CD4-positive, alpha-beta T cell (primary cell): ENCODE results near the gene RAB8B. TPM values are rescaled to one million over a fixed set of nuclear protein-coding genes. Genes with fewer than 3 reads are reported as not detected.

ENCODE experiments used
- ATAC-seq: fragments of 200-7000 bp; cut with Tn5 transposase; one replicate; pipeline ENCODE4 v1.10.0; 2022; ENCODE audit warnings: mild to moderate bottlenecking; ENCODE audit not compliant: poor library complexity
- CTCF ChIA-PET: fragments of 350-600 bp; sonication (Branson Sonifier 250); formaldehyde crosslinking; loops from one replicate; lab custom pipeline; 2021; ENCODE audit warnings: antibody characterized with exemption, inconsistent platforms; lab: Charles Lee
- POLR2A ChIA-PET: fragments of 350-600 bp; sonication (Branson Sonifier 250); formaldehyde crosslinking; loops from one replicate; lab custom pipeline; 2021; ENCODE audit warnings: antibody characterized with exemption, inconsistent platforms; lab: Charles Lee
- DNase-seq, 14 experiments: peaks; one replicate each; pipeline ENCODE4 v3.0.0-alpha.2; 2013 to 2020; ENCODE audit warnings: mixed read lengths in 2 of 14
- H3K27ac ChIP-seq, 2 donors: one replicate each; pipeline versions ENCODE4 v1.5.1 to v1.7.0; 2013; ENCODE audit warnings: low read length in 2 of 2, low read depth in 1 of 2, mild to moderate bottlenecking in 1 of 2
- H3K27me3 ChIP-seq, 2 experiments: 1 replicate in 1 of 2; 2 replicates in 1 of 2; pipeline versions ENCODE4 v1.6.1 to v1.7.0; 2013; ENCODE audit warnings: low read length in 2 of 2, control low read depth in 1 of 2, mild to moderate bottlenecking in 1 of 2, moderate library complexity in 1 of 2; ENCODE audit not compliant: insufficient read depth in 2 of 2, control insufficient read depth in 1 of 2
- H3K36me3 ChIP-seq: one replicate; pipeline ENCODE4 v1.6.1; 2013; ENCODE audit warnings: low read length, control low read depth; ENCODE audit not compliant: insufficient read depth
- H3K4me1 ChIP-seq: one replicate; pipeline ENCODE4 v1.6.1; 2013; ENCODE audit warnings: low read length, control low read depth; ENCODE audit not compliant: insufficient read depth
- H3K4me3 ChIP-seq: one replicate; pipeline ENCODE4 v1.5.1; 2013; ENCODE audit warnings: mild to moderate bottlenecking, low read length, moderate library complexity
- H3K9me3 ChIP-seq, 2 experiments: 1 replicate in 1 of 2; 2 replicates in 1 of 2; pipeline versions ENCODE4 v1.6.1 to v1.7.0; 2013; ENCODE audit warnings: low read length in 2 of 2, mild to moderate bottlenecking in 2 of 2, control low read depth in 1 of 2, moderate library complexity in 1 of 2; ENCODE audit not compliant: control insufficient read depth in 1 of 2, insufficient read depth in 1 of 2
- H3K27ac Mint-ChIP-seq: one replicate; pipeline ENCODE4 v1.8.0; 2020; ENCODE audit warnings: mixed read lengths
- H3K27me3 Mint-ChIP-seq: one replicate; pipeline ENCODE4 v1.8.0; 2021; ENCODE audit warnings: mixed read lengths
- H3K36me3 Mint-ChIP-seq: one replicate; pipeline ENCODE4 v1.8.0; 2021; ENCODE audit warnings: low read depth, mixed read lengths
- H3K4me1 Mint-ChIP-seq: one replicate; pipeline ENCODE4 v1.8.0; 2021; ENCODE audit warnings: low read depth, mixed read lengths
- H3K4me3 Mint-ChIP-seq: one replicate; pipeline ENCODE4 v1.8.0; 2020; ENCODE audit warnings: mild to moderate bottlenecking, mixed read lengths
- H3K9me3 Mint-ChIP-seq: one replicate; pipeline ENCODE4 v1.8.0; 2020; ENCODE audit warnings: mixed read lengths
- CTCF ChIP-seq: fragments of 200-600 bp; IDR thresholded peaks from one replicate; pipeline ENCODE4 v1.8.0; 2022; ENCODE audit warnings: antibody characterized with exemption, mild to moderate bottlenecking
- intact Hi-C, 2 experiments: fragments of 100-400 bp; cut with DNase I in 1 of 2; cut with micrococcal nuclease in 1 of 2; formaldehyde crosslinking; loops; one replicate each; pipeline versions ENCODE4 v1.15.1 to v1.9.0; 2023 to 2025; cut with DNase I, micrococcal nuclease
- total RNA-seq, 174 experiments: library from RNA in 2 of 174; stranded (reverse) in 2 of 174; gene quantifications; one replicate each; pipeline ENCODE4 v1.2.3 and lab custom pipeline; 2021 to 2026

The RAB8B gene
- total RNA-seq, 2 experiments from 2014 or later: 74.5 to 75.2 TPM

DNA sequence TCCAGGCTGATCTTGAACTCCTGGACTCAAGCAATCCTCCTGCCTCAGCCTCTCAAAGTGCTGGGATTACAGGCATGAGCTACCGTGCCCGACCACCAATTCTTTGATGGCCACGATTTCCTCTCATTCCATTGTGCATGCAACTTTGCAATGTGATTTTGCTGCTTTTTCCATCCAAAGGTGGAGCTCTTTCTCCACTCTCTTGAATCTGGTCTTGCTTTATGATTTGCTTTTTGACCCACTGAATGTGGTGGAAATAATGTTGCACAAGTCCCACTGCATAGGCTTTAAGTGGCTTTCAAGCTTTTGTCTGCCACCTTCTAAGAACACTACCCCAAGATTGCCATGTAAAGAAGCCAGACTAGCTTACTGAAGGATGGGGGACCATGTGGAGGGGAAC lies 42.7 kb upstream of the RAB8B start:
- Mint-ChIP-seq H3K4me3 (no peak overlapping the region), H3K27ac (no peak overlapping the region), H3K9me3 (no peaks in the 10 kb centered on the region), H3K4me1 (peaks cover 12% of the 10 kb centered on the region), H3K36me3 (peaks cover 33% of the 10 kb centered on the region), H3K27me3 (no peaks in the 10 kb centered on the region)
- intact Hi-C loops: no loop called here
- Histone ChIP-seq H3K9me3 (no peaks in the 10 kb centered on the region), H3K36me3 (peaks cover 13% of the 10 kb centered on the region), H3K4me1 (no peaks in the 10 kb centered on the region), H3K27ac (no peak overlapping the region), H3K4me3 (no peak overlapping the region), H3K27me3 (no peaks in the 10 kb centered on the region)
- ChIA-PET CTCF (interaction anchor here (0.8 to 1.5 kb wide), 4 partner anchors 9 to 99 kb away, joined by 3 to 7 read pairs (median 4); no protein-coding TSS in a partner anchor), POLR2A (interaction anchor here (0.7 to 2.8 kb wide), 7 partner anchors 10 to 98 kb away, joined by 3 to 13 read pairs (median 4); partner anchors contain the start of gene RPS27L)
- DNase-seq (peak in 1 of 14 experiments; percentile 6), ATAC-seq (no peak)
- no peak for TF ChIP-seq CTCF

- no peak overlapping the region for H3K27ac Mint-ChIP-seq
- ChIA-PET CTCF (interaction anchor here (1.4 kb wide), 1 partner anchor 37 kb away, joined by 3 read pairs; no protein-coding TSS in a partner anchor), POLR2A (no interaction called here)
- no peak overlapping the region for H3K4me3 Mint-ChIP-seq
- Histone ChIP-seq H3K27me3 (no peaks in the 10 kb centered on the region), H3K9me3 (no peaks in the 10 kb centered on the region), H3K4me3 (no peak overlapping the region), H3K4me1 (no peaks in the 10 kb centered on the region), H3K27ac (no peak overlapping the region), H3K36me3 (peaks cover 27% of the 10 kb centered on the region)
- TF ChIP-seq CTCF: no peak
- no peaks in the 10 kb centered on the region for H3K27me3 Mint-ChIP-seq
- DNase-seq (no peak), ATAC-seq (no peak)
- H3K36me3 Mint-ChIP-seq: peaks cover 60% of the 10 kb centered on the region
- peaks cover 39% of the 10 kb centered on the region for H3K4me1 Mint-ChIP-seq
- intact Hi-C loops: no loop called here
- H3K9me3 Mint-ChIP-seq: no peaks in the 10 kb centered on the region
Measured at GRCh38 chr15:63151665-63152064, 37.7 kb upstream of the RAB8B start.

GRCh38 chr15:63155486-63155885 lies 33.9 kb upstream of the RAB8B start:
- peak overlapping the region; percentile 98 for H3K27ac Mint-ChIP-seq

More at GRCh38 chr15:63155486-63155885, 33.9 kb upstream of the RAB8B start:
- Mint-ChIP-seq H3K4me3 (peak overlapping the region; percentile 79), H3K27me3 (no peaks in the 10 kb centered on the region), H3K36me3 (peaks cover 49% of the 10 kb centered on the region), H3K9me3 (no peaks in the 10 kb centered on the region), H3K4me1 (peaks cover 40% of the 10 kb centered on the region)
- POLR2A ChIA-PET: interaction anchor here (0.6 to 6.2 kb wide), 3 partner anchors 38 to 123 kb away, joined by 3 to 103 read pairs (median 3); no protein-coding TSS in a partner anchor
- Histone ChIP-seq H3K9me3 (no peaks in the 10 kb centered on the region), H3K27me3 (no peaks in the 10 kb centered on the region), H3K4me3 (no peak overlapping the region), H3K27ac (no peak overlapping the region), H3K36me3 (peaks cover 23% of the 10 kb centered on the region), H3K4me1 (peaks cover 10% of the 10 kb centered on the region)
- TF ChIP-seq CTCF: no peak
- DNase-seq: no peak
- CTCF ChIA-PET: no interaction called here
- no peak for ATAC-seq
- intact Hi-C loops: loop anchor here (5.0 kb wide), 2 partner anchors 92 to 108 kb away; no protein-coding TSS in a partner anchor
